Fibroblast of the aortic adventitia (primary cell): ENCODE measurements around the gene CLDN1. TPM values are rescaled to one million over a fixed set of nuclear protein-coding genes. Genes with fewer than 3 reads are reported as not detected.

ENCODE experiments used
- DNase-seq: peaks from one replicate; pipeline ENCODE4 v3.0.0-alpha.2; 2010; ENCODE audit warnings: low read depth
- H3K4me3 ChIP-seq: 2 replicates; pipeline ENCODE4 v1.5.1; 2011; ENCODE audit warnings: low read depth, mild to moderate bottlenecking, control low read depth, low read length, moderate library complexity
- total RNA-seq: library from RNA; depleted of rRNA; stranded (reverse); fragments of >200 nt; gene quantifications from 2 replicates; pipeline ENCODE4 v1.2.3, GENCODE V29; 2012; ENCODE audit warnings: low replicate concordance
- TF ChIP-seq, protein P1 (sequence below): IDR thresholded peaks from 2 replicates; pipeline ENCODE4 v1.5.1; 2011; ENCODE audit warnings: mild to moderate bottlenecking, low read length, control low read depth, inconsistent platforms; ENCODE audit not compliant: insufficient read depth

The CLDN1 gene
- total RNA-seq, 1 donor = 0.18 TPM

DNA sequence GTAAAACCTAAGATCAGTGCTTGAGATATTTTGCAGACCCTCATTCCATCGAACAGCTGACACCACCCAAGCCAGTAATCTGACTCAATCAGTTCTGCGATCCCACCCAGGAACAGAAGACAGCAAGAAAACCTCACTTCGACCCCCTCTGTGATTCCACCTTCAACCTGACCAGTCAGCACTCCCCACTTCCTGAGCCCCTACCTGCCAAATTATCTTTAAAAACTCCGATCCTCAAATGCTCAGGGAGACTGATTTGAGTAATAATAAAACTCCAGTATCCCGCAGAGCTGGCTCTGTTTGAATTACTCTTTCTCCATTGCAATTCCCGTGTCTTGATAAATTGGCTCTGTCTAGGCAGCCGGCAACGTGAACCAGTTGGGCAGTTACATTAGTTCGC, 40.0 kb upstream of the CLDN1 start:
- TF ChIP-seq, protein P1, sequence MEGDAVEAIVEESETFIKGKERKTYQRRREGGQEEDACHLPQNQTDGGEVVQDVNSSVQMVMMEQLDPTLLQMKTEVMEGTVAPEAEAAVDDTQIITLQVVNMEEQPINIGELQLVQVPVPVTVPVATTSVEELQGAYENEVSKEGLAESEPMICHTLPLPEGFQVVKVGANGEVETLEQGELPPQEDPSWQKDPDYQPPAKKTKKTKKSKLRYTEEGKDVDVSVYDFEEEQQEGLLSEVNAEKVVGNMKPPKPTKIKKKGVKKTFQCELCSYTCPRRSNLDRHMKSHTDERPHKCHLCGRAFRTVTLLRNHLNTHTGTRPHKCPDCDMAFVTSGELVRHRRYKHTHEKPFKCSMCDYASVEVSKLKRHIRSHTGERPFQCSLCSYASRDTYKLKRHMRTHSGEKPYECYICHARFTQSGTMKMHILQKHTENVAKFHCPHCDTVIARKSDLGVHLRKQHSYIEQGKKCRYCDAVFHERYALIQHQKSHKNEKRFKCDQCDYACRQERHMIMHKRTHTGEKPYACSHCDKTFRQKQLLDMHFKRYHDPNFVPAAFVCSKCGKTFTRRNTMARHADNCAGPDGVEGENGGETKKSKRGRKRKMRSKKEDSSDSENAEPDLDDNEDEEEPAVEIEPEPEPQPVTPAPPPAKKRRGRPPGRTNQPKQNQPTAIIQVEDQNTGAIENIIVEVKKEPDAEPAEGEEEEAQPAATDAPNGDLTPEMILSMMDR = no peak
- no peak for DNase-seq
- no peak overlapping the region for H3K4me3 ChIP-seq

DNA sequence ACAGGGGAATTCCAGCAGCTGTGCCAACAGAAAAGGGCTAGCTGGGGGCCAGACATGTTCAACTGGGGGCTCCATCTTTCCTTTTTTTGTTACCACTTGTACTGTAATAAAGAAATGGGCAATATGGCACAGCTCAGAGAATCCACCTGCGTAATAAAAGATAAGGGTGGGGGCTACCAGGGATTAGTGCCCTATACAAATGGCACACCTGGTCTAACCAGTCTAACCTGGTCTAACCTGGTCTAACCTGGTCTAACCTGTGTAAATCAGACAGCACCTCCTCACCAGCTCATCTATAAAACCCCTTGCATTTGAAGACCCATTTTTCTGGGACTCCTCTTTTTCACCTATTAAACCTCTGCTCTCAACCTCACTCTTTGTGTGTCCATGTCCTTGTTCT, 39.5 kb upstream of the CLDN1 start:
- TF ChIP-seq, protein P1 = no peak
- H3K4me3 ChIP-seq = no peak overlapping the region
- no peak for DNase-seq

DNA sequence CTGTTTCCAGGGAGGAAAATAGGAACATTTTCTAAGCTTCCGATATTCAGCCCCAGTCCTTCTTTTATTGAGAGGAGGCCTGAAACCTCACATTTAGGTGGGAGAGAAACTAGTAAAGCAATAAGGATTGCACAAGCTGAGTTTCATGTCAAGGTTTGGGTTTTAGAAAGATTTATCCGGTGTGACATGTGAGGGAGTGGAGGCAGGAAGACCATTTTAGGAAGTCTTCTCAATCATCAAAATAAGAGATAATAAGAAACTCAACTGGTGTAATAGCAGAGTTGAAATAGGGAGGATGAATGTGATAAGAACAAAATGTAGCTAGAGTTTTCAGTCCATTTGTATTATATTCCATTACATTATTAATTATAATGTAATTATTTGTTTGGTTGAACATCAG, 38.0 kb upstream of the CLDN1 start:
- no peak for DNase-seq
- H3K4me3 ChIP-seq = no peak overlapping the region
- TF ChIP-seq, protein P1 = no peak

DNA sequence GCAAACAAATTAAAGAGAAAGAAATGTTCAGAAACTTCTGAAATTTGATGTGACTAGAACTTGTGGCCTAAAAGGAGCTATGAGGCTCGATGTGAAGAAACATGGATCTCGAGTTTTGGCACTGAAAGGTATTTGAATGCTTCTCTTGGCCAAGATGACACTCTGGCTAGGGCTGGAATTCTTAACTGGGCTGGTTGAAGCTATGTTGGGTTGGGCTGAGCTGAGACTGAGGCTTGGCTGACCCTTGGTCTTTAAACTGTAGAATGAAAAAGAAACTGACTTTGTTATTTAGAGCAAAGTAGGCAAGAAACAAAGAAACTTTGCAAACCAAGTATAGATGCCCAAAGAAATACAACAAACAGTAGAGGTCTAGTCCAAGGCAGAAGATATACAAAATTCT, 37.6 kb upstream of the CLDN1 start:
- TF ChIP-seq, protein P1 = no peak
- peak; percentile 62 for DNase-seq
- H3K4me3 ChIP-seq = no peak overlapping the region

DNA sequence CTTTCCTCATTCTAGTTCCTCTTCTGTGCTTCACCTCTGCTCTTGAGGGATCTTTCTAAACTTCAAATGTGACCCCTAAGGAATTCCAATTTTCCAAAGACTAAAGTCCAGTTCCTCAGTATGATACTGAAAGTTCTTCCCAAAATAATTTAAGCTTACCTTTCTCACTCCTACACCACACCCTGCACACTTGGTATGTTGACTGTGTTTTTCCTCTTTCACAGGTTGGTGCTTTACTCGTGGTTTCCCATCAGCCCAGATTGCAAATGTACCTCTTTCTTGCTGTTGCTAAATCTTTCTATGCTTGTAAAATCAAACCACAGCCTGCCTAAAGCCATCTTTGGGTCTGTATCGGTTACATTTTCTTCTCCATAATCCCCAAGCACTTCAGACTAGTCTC, 35.2 kb upstream of the CLDN1 start:
- no peak for DNase-seq
- H3K4me3 ChIP-seq = no peak overlapping the region
- TF ChIP-seq, protein P1 = no peak

DNA sequence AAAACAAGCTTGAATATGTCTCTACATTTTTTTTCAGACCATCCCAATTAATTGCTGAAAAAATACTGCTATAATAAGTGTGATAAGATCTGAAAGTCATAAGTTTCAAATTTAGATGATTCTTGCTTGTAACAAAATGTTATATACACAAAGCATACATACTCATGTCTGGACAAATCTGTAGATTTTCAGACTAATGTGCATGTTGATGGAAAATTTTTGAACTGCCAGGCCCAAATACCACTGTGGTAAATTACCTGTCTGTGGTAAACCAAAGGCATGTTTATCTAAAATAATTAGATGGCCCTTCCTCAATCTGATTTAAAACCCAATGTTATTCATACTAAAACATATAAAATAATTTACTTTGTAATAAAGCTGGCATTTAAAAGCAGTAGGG, 34.0 kb upstream of the CLDN1 start:
- DNase-seq = no peak

More for the DNA sequence above, 34.0 kb upstream of the CLDN1 start:
- no peak overlapping the region for H3K4me3 ChIP-seq
- TF ChIP-seq, protein P1 = no peak
